ENCODE data around the gene SNRK. TPM values are rescaled to one million over a fixed set of nuclear protein-coding genes. Genes with fewer than 3 reads are reported as not detected.

SNRK gene
- total and polyA plus RNA-seq, 9 of the 15 experiments (the other 6 are each of a cell fraction or from before 2014, with no cell fraction given), result 1.7 to 12.3 (median 7.3) TPM

GRCh38 chr3:43378066-43378935, 92.0 kb downstream of the SNRK start (continued):
- no peak for TF ChIP-seq ZNF592 (IDR thresholded peaks at IDR 0.05)
- no peak for TF ChIP-seq MBD2 (IDR thresholded peaks at IDR 0.05; ENCODE audit: borderline replicate concordance, low read depth)
- TF ChIP-seq RAD21 (CRISPR knock-in tag; conservative IDR thresholded peaks at IDR 0.05 in 1 of 2, IDR thresholded peaks at IDR 0.05 in 1 of 2), result peak; percentile 39 to 75

- no peaks in the 10 kb centered on the region for H3K4me1 ChIP-seq (replicated peaks in 1 of 2; ENCODE audit: control insufficient read depth in 2 of 2, insufficient read depth in 2 of 2, low read length in 2 of 2)
- H3K27me3 ChIP-seq (ENCODE audit: control insufficient read depth in 2 of 2, insufficient read depth in 2 of 2, low read length in 2 of 2), result no peaks in the 10 kb centered on the region
- intact Hi-C loops (cut with micrococcal nuclease), result loop anchor here (2.0 to 5.0 kb wide), 2 partner anchors 157 to 417 kb away; no protein-coding TSS in a partner anchor
- H3K9ac ChIP-seq (ENCODE audit: insufficient read depth in 1 of 2, low read depth in 2 of 2, low read length in 2 of 2), result no peak overlapping the region
- ChIA-PET CTCF (ENCODE audit: low intra/inter-chr PET ratio) (no interaction called here), POLR2A (interaction anchor here (1.0 to 1.5 kb wide), 2 partner anchors 13 to 16 kb away, joined by 3 read pairs; no protein-coding TSS in a partner anchor)
- H4K20me1 ChIP-seq (replicated peaks; ENCODE audit: control insufficient read depth, insufficient read depth, low read length), result no peaks in the 10 kb centered on the region
- DNase-seq (ENCODE audit: extremely low read depth in 1 of 4, low spot score in 3 of 4) (no peak), FAIRE-seq (no peak), ATAC-seq (no peak)
- no peaks in the 10 kb centered on the region for H3K79me2 ChIP-seq (ENCODE audit: control insufficient read depth, insufficient read depth, low read length)
- no peaks in the 10 kb centered on the region for H3K36me3 ChIP-seq (ENCODE audit: control insufficient read depth, insufficient read depth, low read length)
- 17% methylated on average over 3 of the region's 3 CpGs for WGBS (ENCODE audit: insufficient coverage, low coverage, missing lambda C conversion rate)
- H3K27ac ChIP-seq (ENCODE audit: extremely low read depth, low read depth, low read length), result no peak overlapping the region
- H3K9me1 ChIP-seq (ENCODE audit: control insufficient read depth, insufficient read depth, low read length), result no peaks in the 10 kb centered on the region
- H3K4me3 ChIP-seq, result no peak overlapping the region
- no peak for TF ChIP-seq SPI1 (IDR thresholded peaks at IDR 0.05; ENCODE audit: borderline replicate concordance, low read depth, low read length)
- TF ChIP-seq KLF6 (CRISPR knock-in tag; IDR thresholded peaks at IDR 0.05; ENCODE audit: borderline replicate concordance), result no peak
- no peak for TF ChIP-seq HDAC6 (IDR thresholded peaks at IDR 0.05; ENCODE audit: low read depth, low read length)
- in situ Hi-C loops (cut with MboI), result no loop called here
- H3K4me2 ChIP-seq (ENCODE audit: insufficient read depth, low read length), result no peak overlapping the region
- no peak overlapping the region for H2AFZ ChIP-seq (ENCODE audit: low read depth, low read length)
- no TSS peak for BruUV-seq (replicated peaks)
- no peaks in the 10 kb centered on the region for H3K9me3 ChIP-seq (replicated peaks; ENCODE audit: control insufficient read depth, insufficient read depth, low read depth, low read length)
Observed at GRCh38 chr3:43379343-43379742, 93.0 kb downstream of the SNRK start.

Data from K562 (cell line).